ENCODE data around the gene ZSWIM8.

DNA sequence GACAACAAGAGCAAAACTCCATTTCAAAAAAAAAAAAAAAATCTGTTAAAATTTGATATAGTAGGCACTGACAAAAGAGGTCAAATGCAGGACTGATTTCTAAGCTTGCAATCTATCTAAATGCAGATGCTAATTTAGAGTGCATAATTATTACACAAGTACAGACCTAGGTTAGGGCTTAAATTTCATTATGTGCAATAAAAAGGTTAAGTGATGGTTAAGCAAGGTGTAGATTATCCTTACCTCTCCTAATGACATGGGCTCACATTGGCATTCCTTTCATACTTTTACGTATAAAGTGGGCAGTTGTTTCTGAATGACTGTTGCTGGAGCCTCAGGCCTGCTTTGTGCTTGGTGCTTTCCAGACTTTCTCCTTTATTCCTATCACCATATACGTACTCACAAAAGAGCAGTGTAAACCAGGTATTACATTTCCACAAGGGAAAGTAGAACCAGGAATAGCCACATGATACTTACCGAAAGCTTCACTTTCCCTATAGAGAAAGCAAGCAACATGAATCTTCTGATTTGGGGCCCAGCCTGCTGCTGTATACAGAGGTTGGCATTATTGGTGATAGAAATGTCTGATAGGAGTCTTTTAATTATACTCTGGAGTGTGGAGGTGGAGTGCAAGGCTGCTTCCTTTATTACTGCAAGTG is 5.7 kb upstream of the ZSWIM8 start:
- TF ChIP-seq EZH2phosphoT487 (IDR thresholded peaks at IDR 0.05; ENCODE audit: insufficient read depth, low read depth) (no peak), EZH2 (IDR thresholded peaks at IDR 0.05; ENCODE audit: insufficient read depth, poor library complexity, severe bottlenecking) (no peak)
